AG20443 (cell line): ENCODE data around the gene CAMK1D.
"Not testable (repeated sequence)": the region's sequence is repeated elsewhere in the genome, so short reads cannot be mapped to it uniquely, and the experiment has no call there.

Experiments used
- DNase-seq: peaks from one replicate; pipeline ENCODE4 v3.0.0; 2012; ENCODE audit warnings: low spot score, mixed read lengths

Gene CAMK1D

GRCh38 chr10:12348870-12349628 lies at the start of gene CAMK1D:
CAMK1D (plus strand) TSS chr10:12349547.
- DNase-seq: peak; percentile 84

DNA sequence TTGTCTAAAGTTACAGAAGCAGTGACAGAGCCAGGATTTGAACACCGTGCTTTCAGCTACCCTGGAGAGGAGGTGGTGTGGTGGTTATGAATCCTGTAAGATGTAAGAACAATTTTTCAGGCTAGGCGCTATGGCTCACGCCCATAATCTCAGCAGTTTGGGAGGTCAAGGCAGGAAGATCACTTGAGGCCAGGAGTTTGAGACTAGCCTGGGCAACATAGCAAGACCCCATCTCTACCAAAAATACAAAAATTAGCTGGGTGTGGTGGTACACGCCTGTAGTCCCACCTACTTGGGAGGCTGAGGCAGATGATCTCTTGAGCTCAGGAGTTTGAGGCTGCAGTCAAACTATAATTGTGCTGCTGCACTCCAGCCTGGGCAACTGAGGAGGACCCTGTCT lies 48.3 kb upstream of the CAMK1D start:
- not testable (repeated sequence) for DNase-seq

- DNase-seq: no peak
These were observed 41.3 kb upstream of the CAMK1D start for GRCh38 chr10:12308057-12308456.

GRCh38 chr10:12308736-12309375 lies 40.5 kb upstream of the CAMK1D start:
- no peak for DNase-seq

DNA sequence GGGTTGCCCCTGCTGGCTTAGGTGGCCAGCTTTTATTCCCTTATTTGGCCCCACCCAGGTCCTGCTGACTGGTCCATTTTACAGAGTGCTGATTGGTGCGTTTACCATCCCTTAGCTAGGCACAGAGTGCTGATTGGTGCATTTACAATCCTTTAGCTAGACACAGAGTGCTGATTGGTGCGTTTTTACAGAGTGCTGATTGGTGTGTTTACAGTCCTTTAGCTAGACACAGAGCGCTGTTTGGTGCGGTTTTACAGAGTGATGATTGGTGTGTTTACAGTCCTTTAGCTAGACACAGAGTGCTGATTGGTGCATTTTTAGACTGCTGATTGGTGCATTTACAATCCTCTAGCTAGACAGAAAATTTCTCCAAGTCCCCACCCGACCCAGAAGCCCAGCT lies 39.6 kb upstream of the CAMK1D start:
- DNase-seq: not testable (repeated sequence)

GRCh38 chr10:12314836-12315235 lies 34.5 kb upstream of the CAMK1D start:
- no peak for DNase-seq

GRCh38 chr10:12319076-12319475 lies 30.3 kb upstream of the CAMK1D start:
- DNase-seq: no peak

GRCh38 chr10:12320892-12321291 lies 28.5 kb upstream of the CAMK1D start:
- DNase-seq: no peak

DNA sequence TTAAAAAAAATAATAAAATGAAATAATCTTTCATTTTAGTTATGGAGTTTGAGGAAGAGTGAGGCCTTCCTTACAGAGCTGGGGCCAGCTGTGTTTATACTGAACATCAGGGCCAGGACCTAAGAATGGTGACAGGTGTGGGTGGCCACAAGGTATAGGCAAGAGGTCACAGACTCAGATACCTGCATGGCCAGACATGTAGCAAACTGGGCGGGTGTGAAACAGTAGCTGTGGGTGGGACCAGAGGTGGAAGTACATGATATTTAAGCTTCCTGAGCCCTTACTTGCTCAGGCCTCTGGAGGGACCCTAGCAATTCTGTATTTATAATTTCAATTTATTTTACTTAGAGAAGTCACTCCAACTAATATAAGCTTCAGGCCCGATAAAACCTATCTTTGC lies 27.7 kb upstream of the CAMK1D start:
- no peak for DNase-seq

DNA sequence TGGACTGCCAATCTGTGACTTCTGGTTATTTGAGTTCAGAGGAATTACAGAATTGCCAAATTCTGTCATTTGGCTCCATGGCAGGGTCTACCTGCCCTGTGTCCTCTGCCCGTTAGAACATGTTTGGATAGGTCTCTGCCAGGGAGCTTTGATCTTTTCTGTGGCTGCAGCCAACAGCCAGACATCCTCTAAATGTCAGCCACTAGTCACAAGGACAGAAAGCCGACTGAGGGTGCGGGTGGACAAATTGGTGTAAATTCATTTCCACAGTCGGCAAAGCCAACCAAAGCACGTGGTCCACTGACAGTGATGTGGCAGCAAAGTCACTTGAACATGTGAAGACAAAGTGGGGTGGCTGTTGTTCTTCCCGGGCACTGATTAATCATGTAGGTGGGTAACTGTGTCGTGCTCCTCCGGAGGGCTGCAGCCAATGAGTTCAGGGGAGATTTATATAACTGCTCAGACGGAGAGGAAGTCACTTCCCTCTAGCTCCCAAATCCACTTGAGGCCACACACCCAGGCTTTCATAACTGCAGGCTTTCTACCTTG lies 26.7 kb upstream of the CAMK1D start:
- no peak for DNase-seq

DNA sequence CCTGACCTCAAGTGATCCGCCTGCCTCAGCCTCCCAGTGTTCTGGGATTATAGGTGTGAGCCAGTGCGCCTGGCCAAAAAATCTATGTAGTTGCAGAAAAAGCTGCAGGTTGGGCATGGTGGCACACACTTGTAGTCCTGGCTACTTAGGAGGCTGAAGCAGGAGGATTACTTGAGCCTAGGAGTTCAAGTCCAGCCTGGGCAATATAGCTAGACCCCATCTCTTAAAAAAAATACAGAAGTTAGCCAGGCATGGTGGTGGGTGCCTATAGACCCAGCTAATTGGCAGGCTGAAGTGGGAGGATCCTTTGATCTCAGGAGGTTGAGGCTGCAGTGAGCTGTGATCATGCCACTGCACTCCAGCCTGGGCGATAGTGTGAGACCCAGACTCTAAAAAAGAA lies 24.8 kb upstream of the CAMK1D start:
- DNase-seq: no peak

GRCh38 chr10:12327074-12327473 lies 22.3 kb upstream of the CAMK1D start:
- DNase-seq: no peak

DNA sequence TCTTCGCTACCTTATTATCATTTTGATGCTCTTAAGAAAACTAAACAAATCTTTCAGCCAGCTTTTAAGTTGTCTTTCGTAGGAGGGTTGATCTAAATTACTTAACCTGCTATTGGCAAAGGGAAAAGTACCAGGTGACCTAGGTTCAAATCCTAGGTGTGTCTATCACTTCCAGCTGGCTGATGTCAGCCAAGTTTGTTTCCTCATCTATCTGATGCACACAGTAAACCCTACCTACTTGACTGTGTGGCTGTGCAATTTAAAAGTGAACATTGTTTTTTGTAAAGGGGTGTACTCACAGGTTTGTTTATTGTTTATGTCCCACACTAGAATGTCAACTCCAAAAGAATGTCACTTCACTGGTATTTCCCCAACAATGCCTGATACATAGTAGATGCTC lies 21.9 kb upstream of the CAMK1D start:
- DNase-seq: no peak

DNA sequence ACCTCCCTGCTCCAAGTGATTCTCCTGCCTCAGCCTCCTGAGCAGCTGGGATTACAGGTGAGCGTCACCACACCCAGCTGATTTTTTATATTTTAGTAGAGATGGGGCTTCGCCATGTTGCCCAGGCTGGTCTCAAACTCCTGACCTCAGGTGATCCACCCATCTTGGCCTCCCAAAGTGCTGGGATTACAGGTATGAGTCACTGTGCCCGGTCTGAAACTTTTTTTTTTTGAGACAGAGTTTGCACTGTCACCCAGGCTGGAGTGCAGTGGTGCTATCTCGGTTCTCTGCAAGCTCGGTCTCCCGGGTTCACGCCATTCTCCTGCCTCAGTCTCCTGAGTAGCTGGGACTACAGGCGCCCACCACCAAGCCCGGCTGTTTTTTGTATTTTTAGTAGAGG lies 21.0 kb upstream of the CAMK1D start:
- DNase-seq: not testable (repeated sequence)

DNA sequence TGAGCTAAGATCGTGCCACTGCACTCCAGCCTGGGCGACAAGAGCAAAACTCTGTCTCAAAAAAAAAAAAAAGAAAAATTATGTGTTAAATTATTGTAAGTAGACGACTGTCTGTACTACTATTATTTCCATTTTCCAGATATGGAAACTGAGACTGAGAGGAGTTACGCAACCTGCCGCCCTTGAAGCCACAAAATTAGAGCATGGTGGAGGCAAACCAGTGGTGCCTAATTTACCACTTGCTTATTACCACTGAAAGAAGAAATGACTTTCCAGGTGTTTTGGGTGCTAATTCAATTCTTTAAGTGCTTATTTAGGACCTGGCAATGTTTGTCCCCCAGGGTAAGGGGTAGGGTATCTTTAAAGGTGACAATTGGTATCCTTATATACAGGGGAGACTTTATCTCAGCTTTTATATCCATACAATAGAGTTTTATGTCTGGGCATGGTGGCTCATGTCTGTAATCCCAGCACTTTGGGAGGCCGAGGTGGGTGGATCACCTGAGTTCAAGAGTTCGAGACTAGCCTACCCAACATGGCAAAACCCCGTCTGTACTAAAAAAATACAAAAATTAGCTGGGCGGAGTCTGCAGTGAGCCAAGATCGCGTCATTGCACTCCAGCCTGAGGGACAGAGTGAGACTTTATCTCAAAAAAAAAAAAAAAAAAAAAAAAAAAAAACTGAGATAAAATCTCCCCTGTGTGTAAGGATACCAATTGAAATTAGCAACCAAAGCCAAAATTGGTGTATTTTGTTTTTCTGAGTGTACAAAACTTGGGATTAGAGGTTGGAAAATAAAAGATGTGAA lies 16.6 kb upstream of the CAMK1D start:
- no peak for DNase-seq

DNA sequence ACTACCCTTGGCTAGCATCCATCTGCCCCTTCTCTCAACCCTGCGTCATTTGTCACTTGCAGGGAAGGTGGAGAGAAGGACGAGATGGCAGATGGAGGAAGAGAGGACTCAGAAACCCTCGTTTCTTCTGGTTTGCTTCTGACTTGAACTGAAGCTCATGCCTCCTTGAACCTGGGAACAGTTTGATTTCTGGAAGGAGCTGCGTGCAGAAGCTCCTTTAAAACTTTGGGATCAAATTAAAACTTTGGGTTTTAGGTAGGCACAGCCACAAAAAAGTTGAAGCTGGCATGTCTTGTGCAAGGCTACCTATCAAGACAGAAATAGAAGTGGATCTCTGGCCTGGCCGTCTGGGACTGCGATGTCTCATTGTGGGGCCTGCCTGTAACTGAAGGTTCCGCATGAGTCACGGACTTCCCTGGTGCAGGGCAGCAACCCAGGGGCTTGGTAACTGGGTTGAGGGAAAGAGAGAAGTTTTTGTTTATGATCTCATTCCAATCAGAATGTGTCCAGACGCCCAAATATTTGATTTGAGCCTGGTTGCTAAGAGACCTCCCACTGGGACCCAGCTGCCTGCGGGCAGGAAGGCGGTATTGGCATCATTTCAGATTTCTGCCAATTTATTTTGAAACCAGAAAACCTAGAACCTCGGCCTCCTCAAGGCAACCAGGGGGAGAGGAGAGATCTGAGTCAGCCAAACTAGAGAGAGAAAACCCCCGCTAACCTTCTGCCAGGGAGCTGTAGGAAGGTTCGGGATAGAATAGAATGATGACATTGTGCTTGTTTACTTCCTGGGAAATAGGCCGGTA lies 15.8 kb upstream of the CAMK1D start:
- DNase-seq: peak; percentile 95

DNA sequence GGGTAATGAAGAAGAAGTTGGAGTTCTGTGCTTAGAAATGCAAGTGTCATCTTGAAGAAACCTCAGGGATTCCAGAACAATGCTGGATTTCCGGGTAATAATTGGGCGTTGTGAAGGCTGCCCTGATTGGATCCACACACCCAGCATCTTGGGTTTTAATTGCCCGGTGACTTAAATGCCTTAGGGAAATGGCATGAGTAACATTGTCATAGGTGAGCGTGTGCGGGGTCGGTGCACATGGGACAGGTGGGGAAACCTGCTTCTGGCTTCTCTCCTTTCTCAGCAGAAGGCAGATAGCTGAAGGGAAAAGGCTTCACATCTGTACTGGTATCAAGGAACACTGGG lies 15.2 kb upstream of the CAMK1D start:
- DNase-seq: no peak

DNA sequence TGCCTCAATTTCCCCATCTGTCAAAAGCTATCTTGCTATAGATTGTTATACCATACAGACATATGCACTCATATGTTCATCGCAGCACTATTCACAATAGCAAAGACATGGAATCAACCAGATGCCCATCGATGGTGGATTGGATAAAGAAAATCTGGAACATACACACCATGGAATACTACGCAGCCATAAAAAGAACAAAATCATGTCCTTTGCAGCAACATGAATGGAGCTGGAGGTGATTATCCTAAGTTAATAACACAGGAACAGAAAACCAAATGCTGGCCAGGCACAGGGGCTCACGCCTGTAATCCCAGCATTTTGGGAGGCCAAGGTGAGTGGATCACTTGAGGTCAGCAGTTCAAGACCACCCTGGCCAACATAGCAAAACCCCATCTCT lies 14.2 kb upstream of the CAMK1D start:
- DNase-seq: not testable (repeated sequence)

- DNase-seq: no peak
These were observed 11.6 kb upstream of the CAMK1D start for GRCh38 chr10:12337453-12338372.

- DNase-seq: no peak
These were observed 10.4 kb upstream of the CAMK1D start for GRCh38 chr10:12338981-12339380.

- DNase-seq: no peak
These were observed 9.0 kb upstream of the CAMK1D start for GRCh38 chr10:12340371-12340770.
